ENCODE results near the gene BTF3. TPM values are rescaled to one million over a fixed set of nuclear protein-coding genes. Genes with fewer than 3 reads are reported as not detected.

Gene BTF3
- total RNA-seq, 1 donor from 2014 or later: 664 TPM

- H3K9me3 Mint-ChIP-seq: no peaks in the 10 kb centered on the region
- H3K27me3 Mint-ChIP-seq: no peaks in the 10 kb centered on the region
- H3K4me1 Mint-ChIP-seq (ENCODE audit: unreplicated experiment): peaks cover 8% of the 10 kb centered on the region
- H3K36me3 Mint-ChIP-seq: no peaks in the 10 kb centered on the region
- H3K27ac Mint-ChIP-seq: no peak overlapping the region
- TF ChIP-seq, protein P1, sequence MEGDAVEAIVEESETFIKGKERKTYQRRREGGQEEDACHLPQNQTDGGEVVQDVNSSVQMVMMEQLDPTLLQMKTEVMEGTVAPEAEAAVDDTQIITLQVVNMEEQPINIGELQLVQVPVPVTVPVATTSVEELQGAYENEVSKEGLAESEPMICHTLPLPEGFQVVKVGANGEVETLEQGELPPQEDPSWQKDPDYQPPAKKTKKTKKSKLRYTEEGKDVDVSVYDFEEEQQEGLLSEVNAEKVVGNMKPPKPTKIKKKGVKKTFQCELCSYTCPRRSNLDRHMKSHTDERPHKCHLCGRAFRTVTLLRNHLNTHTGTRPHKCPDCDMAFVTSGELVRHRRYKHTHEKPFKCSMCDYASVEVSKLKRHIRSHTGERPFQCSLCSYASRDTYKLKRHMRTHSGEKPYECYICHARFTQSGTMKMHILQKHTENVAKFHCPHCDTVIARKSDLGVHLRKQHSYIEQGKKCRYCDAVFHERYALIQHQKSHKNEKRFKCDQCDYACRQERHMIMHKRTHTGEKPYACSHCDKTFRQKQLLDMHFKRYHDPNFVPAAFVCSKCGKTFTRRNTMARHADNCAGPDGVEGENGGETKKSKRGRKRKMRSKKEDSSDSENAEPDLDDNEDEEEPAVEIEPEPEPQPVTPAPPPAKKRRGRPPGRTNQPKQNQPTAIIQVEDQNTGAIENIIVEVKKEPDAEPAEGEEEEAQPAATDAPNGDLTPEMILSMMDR (conservative IDR thresholded peaks at IDR 0.05): no peak
- H3K4me3 Mint-ChIP-seq: no peak overlapping the region
- no peak for DNase-seq (ENCODE audit: extremely low spot score, unreplicated experiment)
Observed at GRCh38 chr5:73515232-73515631, 17.0 kb downstream of the BTF3 start.

GRCh38 chr5:73519531-73520283, 21.5 kb downstream of the BTF3 start:
- Mint-ChIP-seq H3K4me1 (ENCODE audit: unreplicated experiment) (peaks cover 8% of the 10 kb centered on the region), H3K9me3 (peaks cover 5% of the 10 kb centered on the region), H3K4me3 (peak overlapping the region; percentile 57), H3K27me3 (no peaks in the 10 kb centered on the region), H3K27ac (peak overlapping the region; percentile 21), H3K36me3 (no peaks in the 10 kb centered on the region)
- TF ChIP-seq, protein P1 (conservative IDR thresholded peaks at IDR 0.05): peak; percentile 74
- DNase-seq (ENCODE audit: extremely low spot score, unreplicated experiment): no peak

DNA sequence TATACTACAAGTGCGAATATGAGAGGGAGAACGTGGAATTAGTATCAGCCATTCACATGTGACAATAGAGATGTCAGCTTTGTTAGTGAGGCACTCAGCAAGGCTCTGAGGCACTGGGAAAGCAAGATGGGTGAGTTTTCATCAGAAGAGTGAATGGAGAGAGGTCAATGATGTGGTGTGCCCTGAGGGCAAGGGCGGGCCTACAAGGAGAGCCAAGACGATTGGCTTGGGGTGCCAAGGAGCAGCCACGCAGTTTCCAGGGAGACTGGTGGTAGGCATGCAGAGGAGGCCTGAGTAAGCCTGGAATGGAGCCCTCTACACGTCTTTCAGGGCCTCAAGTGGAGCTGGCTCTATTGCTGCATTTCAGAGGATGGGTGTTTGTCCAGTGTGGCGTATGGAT, 24.7 kb downstream of the BTF3 start:
- no peaks in the 10 kb centered on the region for H3K36me3 Mint-ChIP-seq
- H3K4me1 Mint-ChIP-seq (ENCODE audit: unreplicated experiment): peaks cover 8% of the 10 kb centered on the region
- H3K9me3 Mint-ChIP-seq: peaks cover 5% of the 10 kb centered on the region
- no peak for DNase-seq (ENCODE audit: extremely low spot score, unreplicated experiment)
- no peaks in the 10 kb centered on the region for H3K27me3 Mint-ChIP-seq
- TF ChIP-seq, protein P1 (conservative IDR thresholded peaks at IDR 0.05): no peak
- H3K4me3 Mint-ChIP-seq: no peak overlapping the region
- H3K27ac Mint-ChIP-seq: peak overlapping the region; percentile 54

DNA sequence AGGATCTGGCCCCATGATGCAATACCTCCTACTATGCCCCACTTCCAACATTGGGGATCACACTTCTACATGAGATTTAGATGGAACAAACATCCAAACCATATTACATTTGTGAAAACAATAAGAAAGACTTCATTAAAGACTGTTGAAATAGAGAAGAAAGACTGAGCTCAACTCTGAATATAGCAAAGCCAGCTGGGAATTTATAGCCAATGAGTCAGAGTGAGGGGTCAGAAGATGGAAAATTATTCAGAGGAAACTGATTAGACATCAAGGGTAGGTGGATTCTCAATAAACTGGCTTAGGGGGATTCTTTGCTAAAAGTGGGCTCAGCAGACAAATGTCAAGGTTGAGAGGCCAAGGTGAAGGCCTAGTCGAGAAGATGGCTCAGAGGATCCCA, 25.6 kb downstream of the BTF3 start:
- H3K4me1 Mint-ChIP-seq (ENCODE audit: unreplicated experiment): peaks cover 8% of the 10 kb centered on the region
- no peak overlapping the region for H3K4me3 Mint-ChIP-seq
- H3K27ac Mint-ChIP-seq: no peak overlapping the region
- H3K9me3 Mint-ChIP-seq: peaks cover 5% of the 10 kb centered on the region
- DNase-seq (ENCODE audit: extremely low spot score, unreplicated experiment): no peak
- H3K27me3 Mint-ChIP-seq: no peaks in the 10 kb centered on the region
- H3K36me3 Mint-ChIP-seq: no peaks in the 10 kb centered on the region
- TF ChIP-seq, protein P1 (conservative IDR thresholded peaks at IDR 0.05): no peak

DNA sequence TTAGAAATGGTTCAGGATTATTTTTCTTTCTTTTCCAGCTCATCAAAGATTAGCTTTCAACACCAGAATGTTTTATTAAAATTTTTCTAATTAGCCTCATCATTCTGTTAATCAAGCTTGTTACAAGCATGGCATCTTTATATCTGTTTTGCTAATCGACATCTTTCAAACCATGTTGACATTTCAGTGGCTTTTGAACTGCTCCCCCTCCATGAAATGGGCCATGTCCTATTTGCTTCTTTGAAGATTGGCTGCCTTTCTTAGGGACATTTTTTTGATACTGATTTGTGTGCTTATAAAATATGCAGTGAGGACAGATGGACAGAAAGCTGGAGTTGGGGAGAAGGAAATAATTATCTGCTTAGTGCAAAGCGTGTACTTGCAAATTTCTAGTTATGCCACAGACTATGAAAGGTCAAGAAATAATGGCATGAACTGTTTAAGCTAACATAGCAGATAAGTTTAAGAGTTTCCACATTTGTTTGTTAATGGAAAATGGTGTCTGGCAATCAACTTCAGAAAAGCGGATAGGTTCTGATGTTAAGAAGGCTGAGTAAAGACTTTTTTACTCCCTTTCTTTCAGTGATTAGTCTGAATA, 27.5 kb downstream of the BTF3 start:
- Mint-ChIP-seq H3K27ac (no peak overlapping the region), H3K9me3 (peaks cover 5% of the 10 kb centered on the region), H3K4me1 (ENCODE audit: unreplicated experiment) (no peaks in the 10 kb centered on the region), H3K36me3 (no peaks in the 10 kb centered on the region), H3K4me3 (no peak overlapping the region), H3K27me3 (no peaks in the 10 kb centered on the region)
- DNase-seq (ENCODE audit: extremely low spot score, unreplicated experiment): no peak
- TF ChIP-seq, protein P1 (conservative IDR thresholded peaks at IDR 0.05): no peak

All from type B pancreatic cell (in vitro differentiated cells).